Measurements from ENCODE around the gene KCNN3. TPM values are rescaled to one million over a fixed set of nuclear protein-coding genes. Genes with fewer than 3 reads are reported as not detected.

KCNN3 gene
- total RNA-seq = not detected in 2 replicates

DNA sequence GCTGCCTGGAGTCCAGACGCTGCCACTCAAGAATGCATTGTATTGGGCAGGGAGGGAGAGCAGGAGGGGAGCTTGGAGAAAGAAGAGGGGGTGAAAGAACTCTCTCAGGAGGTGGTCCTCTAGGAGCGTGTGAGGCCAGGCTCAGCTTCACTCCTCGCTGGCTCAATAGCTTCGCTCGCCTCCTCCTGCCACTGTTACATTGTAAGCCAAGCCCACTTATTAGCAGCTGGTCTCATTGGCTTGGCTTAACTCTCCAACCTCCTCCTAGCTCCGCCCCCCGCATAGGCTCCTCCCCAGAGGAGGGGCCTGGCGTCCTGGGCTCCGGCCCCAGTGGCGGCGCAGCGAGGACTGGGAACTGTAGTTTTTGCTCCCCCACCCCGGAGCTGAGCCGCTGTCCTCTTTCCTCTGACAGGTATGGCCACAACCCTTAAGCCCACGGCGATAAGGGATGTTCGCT, at the start of gene KCNN3:
Gene KCNN3, minus strand, starts transcription at position 167 of the 457 bp plus-strand sequence. CDS start 317 bp downstream, outside the sequence.

Other genes with a start within 250 kb of the KCNN3 start
- gene PMVK, start 66.4 kb upstream of the KCNN3 start, total RNA-seq = 14.7 and 14.8 TPM in 2 replicates
- gene PBXIP1, start 85.8 kb upstream of the KCNN3 start, total RNA-seq = 22.6 and 72.8 TPM in 2 replicates
- 11.6 and 15.4 TPM in 2 replicates for gene PYGO2, start 91.5 kb upstream of the KCNN3 start, total RNA-seq
- gene SHC1, start 100.5 kb upstream of the KCNN3 start, total RNA-seq = 216 and 401 TPM in 2 replicates
- gene CKS1B, start 104.4 kb upstream of the KCNN3 start, total RNA-seq = 27.0 and 58.1 TPM in 2 replicates
- 49.9 and 57.1 TPM in 2 replicates for gene FLAD1, start 113.1 kb upstream of the KCNN3 start, total RNA-seq
- gene LENEP, start 123.3 kb upstream of the KCNN3 start, total RNA-seq = 1.00 TPM in 1 of 2 replicates, not detected in the other
- 57.8 and 70.3 TPM in 2 replicates for gene ZBTB7B, start 132.5 kb upstream of the KCNN3 start, total RNA-seq
- 0.34 and 0.36 TPM in 2 replicates for gene DCST2, start 163.5 kb upstream of the KCNN3 start, total RNA-seq
- gene DCST1, start 163.5 kb upstream of the KCNN3 start, total RNA-seq = not detected in 2 replicates
- gene ADAM15, start 181.0 kb upstream of the KCNN3 start, total RNA-seq = 178 and 228 TPM in 2 replicates
- gene EFNA4, start 193.5 kb upstream of the KCNN3 start, total RNA-seq = 5.5 and 8.8 TPM in 2 replicates
- gene EFNA3, start 208.6 kb upstream of the KCNN3 start, total RNA-seq = 4.1 and 8.4 TPM in 2 replicates